Measurements from ENCODE around the gene POLR1A. TPM values are rescaled to one million over a fixed set of nuclear protein-coding genes. Genes with fewer than 3 reads are reported as not detected.

The POLR1A gene
- total RNA-seq, 1 experiment from 2014 or later: 62.7 TPM

- H3K27me3 Mint-ChIP-seq (ENCODE audit: low read depth): peaks cover 11% of the 10 kb centered on the region
- Histone ChIP-seq H2BK5ac (ENCODE audit: insufficient read length, low read length) (no peak overlapping the region), H4K8ac (replicated peaks; ENCODE audit: insufficient read length, low read depth, low read length) (no peak overlapping the region), H3K27me3 (ENCODE audit: insufficient read depth, low read length) (no peaks in the 10 kb centered on the region), H3K18ac (ENCODE audit: insufficient read length, low read depth, low read length) (no peak overlapping the region), H3K9ac (ENCODE audit: extremely low read depth, insufficient read length, low read length) (no peak overlapping the region), H3K4me1 (ENCODE audit: insufficient read depth, low read length) (no peaks in the 10 kb centered on the region), H4K5ac (ENCODE audit: insufficient read length, low read depth, low read length) (no peak overlapping the region), H2AK5ac (ENCODE audit: insufficient read length, low read length) (no peak overlapping the region), H2BK120ac (ENCODE audit: low read depth, low read length, poor library complexity, severe bottlenecking) (no peak overlapping the region), H3K79me2 (ENCODE audit: insufficient read depth, low read length) (no peaks in the 10 kb centered on the region), H2BK20ac (ENCODE audit: low read depth, low read length, poor library complexity, severe bottlenecking) (no peak overlapping the region), H4K20me1 (ENCODE audit: control insufficient read depth, insufficient read depth, insufficient read length) (no peaks in the 10 kb centered on the region), H3K27ac (ENCODE audit: insufficient read length, low read depth, low read length) (no peak overlapping the region), H2BK12ac (ENCODE audit: insufficient read length, low read depth, low read length) (no peak overlapping the region), H3K23me2 (ENCODE audit: insufficient read length, low read depth, low read length, poor library complexity, severe bottlenecking) (no peaks in the 10 kb centered on the region), H3K56ac (ENCODE audit: insufficient read length, low read depth, low read length) (no peak overlapping the region), H3K79me1 (ENCODE audit: insufficient read depth, low read depth, low read length, poor library complexity, severe bottlenecking) (no peaks in the 10 kb centered on the region), H2BK15ac (ENCODE audit: low read depth, low read length) (no peak overlapping the region), H2AFZ (ENCODE audit: low read length) (no peak overlapping the region), H3K4ac (ENCODE audit: low read depth, low read length) (no peak overlapping the region), H3K9me3 (ENCODE audit: control insufficient read depth, low read depth, low read length) (peaks cover 7% of the 10 kb centered on the region), H3K23ac (ENCODE audit: insufficient read length, low read depth, low read length) (no peak overlapping the region), H3T11ph (ENCODE audit: low read length) (no peak overlapping the region), H3K14ac (ENCODE audit: insufficient read depth, low read length) (no peak overlapping the region), H3K4me2 (ENCODE audit: insufficient read depth, insufficient read length, low read length) (no peak overlapping the region), H4K91ac (ENCODE audit: insufficient read length, low read depth, low read length) (no peak overlapping the region)
- no peak for TF ChIP-seq CTCF (conservative IDR thresholded peaks at IDR 0.05)
- H3K36me3 Mint-ChIP-seq (ENCODE audit: insufficient read depth in 1 of 3, low read depth in 3 of 3): peaks cover 5 to 17% (median 11%) of the 10 kb centered on the region in 3 experiments; a peak in 6 of 7 replicates
- no peak for DNase-seq
- H3K4me1 Mint-ChIP-seq: peaks cover 0 to 5% of the 10 kb centered on the region in 2 experiments; a peak in 1 of 4 replicates
- no peak overlapping the region for H3K4me3 Mint-ChIP-seq
- no CpG with 5 or more reads among the region's 9 CpGs for whole genome bisulfite sequencing (ENCODE audit: extremely low coverage, insufficient read length, low lambda C conversion rate)
- H3K27ac Mint-ChIP-seq: no peak overlapping the region
- H3K9me3 Mint-ChIP-seq: peaks cover 18 to 32% of the 10 kb centered on the region in 2 experiments
Observed at GRCh38 chr2:86011449-86011941, 94.2 kb downstream of the POLR1A start.
